Activated CD4-positive, alpha-beta memory T cell treated with anti-CD3 and anti-CD28 coated beads for 36 hours (primary cell): ENCODE results near the gene TRPV5. TPM values are rescaled to one million over a fixed set of nuclear protein-coding genes. Genes with fewer than 3 reads are reported as not detected.

Experiments used
- CTCF ChIA-PET: fragments of 350-600 bp; sonication (Branson Sonifier 250); formaldehyde crosslinking; loops from one replicate; lab custom pipeline; 2021; ENCODE audit warnings: antibody characterized with exemption, inconsistent platforms; lab: Charles Lee
- POLR2A ChIA-PET: fragments of 350-600 bp; sonication (Branson Sonifier 250); formaldehyde crosslinking; loops from one replicate; lab custom pipeline; 2021; ENCODE audit warnings: antibody characterized with exemption; lab: Charles Lee
- DNase-seq: peaks from one replicate; pipeline ENCODE4 v3.0.0-alpha.2; 2020
- H3K27ac Mint-ChIP-seq: one replicate; pipeline ENCODE4 v1.8.0; 2021; ENCODE audit warnings: mixed read lengths
- H3K27me3 Mint-ChIP-seq: one replicate; pipeline ENCODE4 v1.8.0; 2021; ENCODE audit warnings: mixed read lengths
- H3K36me3 Mint-ChIP-seq: one replicate; pipeline ENCODE4 v1.8.0; 2021; ENCODE audit warnings: mixed read lengths
- H3K4me1 Mint-ChIP-seq: one replicate; pipeline ENCODE4 v1.8.0; 2021; ENCODE audit warnings: low read depth, mixed read lengths
- H3K4me3 Mint-ChIP-seq: one replicate; pipeline ENCODE4 v1.8.0; 2021; ENCODE audit warnings: mild to moderate bottlenecking, mixed read lengths
- H3K9me3 Mint-ChIP-seq: one replicate; pipeline ENCODE4 v1.8.0; 2021; ENCODE audit warnings: mixed read lengths
- intact Hi-C: fragments of 100-400 bp; cut with micrococcal nuclease; formaldehyde crosslinking; loops from one replicate; pipeline ENCODE4 v1.15.1; 2023
- total RNA-seq, 2 experiments: library from RNA; stranded (reverse); gene quantifications; one replicate each; pipeline ENCODE4 v1.2.3, GENCODE V29; 2021

TRPV5 gene
- total RNA-seq, 2 experiments from 2014 or later = not detected

DNA sequence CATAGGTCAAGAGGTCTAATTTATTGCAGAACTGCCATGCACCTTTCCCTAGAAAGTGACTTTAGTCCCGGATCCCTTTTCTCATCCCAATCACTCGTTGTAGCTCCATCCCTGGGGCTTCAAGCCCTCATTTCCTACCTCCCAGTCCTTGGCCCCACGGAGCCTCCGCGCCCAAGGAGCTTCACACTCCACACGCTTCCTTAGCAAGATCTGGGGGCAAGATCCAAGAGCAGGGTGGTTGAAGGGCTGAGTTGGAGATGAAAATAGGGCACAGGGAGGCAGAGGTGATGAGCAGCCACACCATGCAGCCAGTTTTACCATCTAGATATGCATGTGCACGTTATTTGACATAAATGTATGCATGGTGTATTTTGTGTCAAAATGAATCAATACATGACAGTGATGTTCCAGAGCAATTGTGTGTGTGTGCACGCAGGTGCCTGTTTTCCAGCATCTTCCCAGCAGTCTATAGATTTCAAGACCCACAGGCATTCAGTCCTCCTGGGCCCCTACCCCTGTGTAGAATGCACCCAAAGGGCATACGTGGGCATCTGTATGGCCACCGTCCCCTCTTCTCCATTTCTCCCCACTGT is 42.0 kb downstream of the TRPV5 start:
- Mint-ChIP-seq H3K4me3 (no peak overlapping the region), H3K36me3 (no peaks in the 10 kb centered on the region), H3K9me3 (no peaks in the 10 kb centered on the region), H3K27me3 (peaks cover 2% of the 10 kb centered on the region), H3K27ac (no peak overlapping the region), H3K4me1 (no peaks in the 10 kb centered on the region)
- ChIA-PET CTCF (no interaction called here), POLR2A (no interaction called here)
- DNase-seq = no peak
- intact Hi-C loops = no loop called here

DNA sequence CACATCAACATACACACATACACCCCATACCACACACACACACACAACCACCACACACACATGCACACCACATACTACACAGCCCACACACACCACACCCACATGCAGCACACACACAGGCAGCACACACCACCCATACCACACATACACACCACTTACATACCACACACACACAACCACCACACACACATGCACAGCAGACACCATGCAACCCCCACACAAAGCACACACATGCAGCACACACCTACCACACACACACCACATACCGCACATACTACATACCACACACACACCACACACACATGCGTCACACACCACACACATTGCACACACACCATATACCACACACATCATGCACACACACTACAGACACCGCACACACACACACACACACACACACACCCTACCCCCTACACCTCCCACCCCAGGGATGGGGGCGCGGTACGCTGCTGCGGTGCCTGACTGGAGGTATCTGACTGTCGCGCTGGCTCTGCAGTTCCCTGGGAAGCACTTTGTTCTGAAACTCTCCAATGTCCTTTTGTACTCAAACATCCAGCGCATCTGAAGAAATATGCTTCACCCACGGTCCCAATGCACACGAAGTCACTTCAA is 42.6 kb downstream of the TRPV5 start:
- intact Hi-C loops = no loop called here
- DNase-seq = no peak
- no peak overlapping the region for H3K4me3 Mint-ChIP-seq
- H3K27me3 Mint-ChIP-seq = peaks cover 2% of the 10 kb centered on the region
- H3K27ac Mint-ChIP-seq = no peak overlapping the region
- no peaks in the 10 kb centered on the region for H3K4me1 Mint-ChIP-seq
- H3K9me3 Mint-ChIP-seq = no peaks in the 10 kb centered on the region
- POLR2A ChIA-PET = no interaction called here
- no peaks in the 10 kb centered on the region for H3K36me3 Mint-ChIP-seq
- CTCF ChIA-PET = no interaction called here

DNA sequence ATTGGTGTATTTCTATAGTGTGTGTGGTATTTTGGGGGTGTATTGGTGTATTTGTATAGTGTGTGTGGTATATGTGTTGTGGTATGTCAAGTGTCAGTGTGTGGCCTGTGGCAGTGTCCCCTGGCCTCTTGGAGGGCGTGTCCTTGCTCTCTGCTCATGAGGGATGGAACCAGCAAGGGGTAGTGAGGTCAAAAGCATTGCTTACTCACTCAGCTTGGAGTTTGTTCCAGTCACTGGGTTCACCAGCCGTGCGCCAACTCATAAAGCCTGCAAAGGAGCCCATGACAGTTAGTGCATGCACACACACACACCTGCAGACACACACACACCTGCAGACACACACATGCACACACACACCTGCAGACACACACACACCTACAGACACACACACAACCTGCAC is 43.7 kb downstream of the TRPV5 start:
- H3K27me3 Mint-ChIP-seq = peaks cover 2% of the 10 kb centered on the region
- no peaks in the 10 kb centered on the region for H3K4me1 Mint-ChIP-seq
- CTCF ChIA-PET = no interaction called here

DNA sequence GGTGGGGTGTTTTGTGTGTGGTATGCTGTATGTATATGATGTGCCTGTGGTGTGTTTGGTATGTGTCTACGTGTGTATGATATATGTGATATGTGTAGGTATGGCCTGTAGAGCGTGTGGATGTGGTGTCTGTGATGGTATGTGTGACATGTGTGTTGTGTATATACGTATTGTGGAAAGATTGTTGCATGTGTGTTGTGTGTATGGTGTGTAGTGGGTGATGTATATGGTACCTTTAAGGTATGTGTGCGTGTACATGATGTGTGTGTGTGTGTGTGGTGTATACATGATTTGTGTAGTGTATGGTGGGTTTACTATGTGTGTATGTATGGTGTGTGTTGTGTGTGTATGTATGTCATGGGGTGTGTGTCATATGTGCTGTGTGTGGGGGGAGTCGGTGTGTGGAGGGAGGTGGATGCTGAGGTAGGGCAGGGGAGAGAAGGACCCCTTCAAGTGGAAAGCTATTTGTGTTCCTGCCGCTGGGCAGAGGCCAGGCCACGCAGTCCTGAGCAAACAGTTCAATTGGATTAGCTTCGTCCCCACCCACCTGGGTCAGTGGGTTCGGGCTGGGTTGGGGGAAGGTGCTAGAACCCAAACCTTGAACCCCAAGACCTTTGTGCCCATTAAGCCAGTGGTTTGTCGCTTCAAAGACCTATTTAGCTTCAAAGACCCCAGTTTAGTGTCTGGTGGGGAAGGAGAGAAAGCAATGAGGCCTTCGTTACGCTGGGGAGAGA is 46.1 kb downstream of the TRPV5 start:
- H3K9me3 Mint-ChIP-seq = no peaks in the 10 kb centered on the region
- H3K27me3 Mint-ChIP-seq = peaks cover 4% of the 10 kb centered on the region
- POLR2A ChIA-PET = no interaction called here
- H3K4me3 Mint-ChIP-seq = no peak overlapping the region
- no peaks in the 10 kb centered on the region for H3K36me3 Mint-ChIP-seq
- no peaks in the 10 kb centered on the region for H3K4me1 Mint-ChIP-seq
- CTCF ChIA-PET = interaction anchor here (0.8 to 0.9 kb wide), 2 partner anchors 14 to 284 kb away, joined by 3 read pairs; no protein-coding TSS in a partner anchor
- intact Hi-C loops = no loop called here
- DNase-seq = no peak
- H3K27ac Mint-ChIP-seq = no peak overlapping the region

More for the DNA sequence above, 43.7 kb downstream of the TRPV5 start:
- Mint-ChIP-seq H3K4me3 (no peak overlapping the region), H3K36me3 (no peaks in the 10 kb centered on the region), H3K27ac (no peak overlapping the region), H3K9me3 (no peaks in the 10 kb centered on the region)
- POLR2A ChIA-PET = no interaction called here
- DNase-seq = no peak
- intact Hi-C loops = no loop called here

DNA sequence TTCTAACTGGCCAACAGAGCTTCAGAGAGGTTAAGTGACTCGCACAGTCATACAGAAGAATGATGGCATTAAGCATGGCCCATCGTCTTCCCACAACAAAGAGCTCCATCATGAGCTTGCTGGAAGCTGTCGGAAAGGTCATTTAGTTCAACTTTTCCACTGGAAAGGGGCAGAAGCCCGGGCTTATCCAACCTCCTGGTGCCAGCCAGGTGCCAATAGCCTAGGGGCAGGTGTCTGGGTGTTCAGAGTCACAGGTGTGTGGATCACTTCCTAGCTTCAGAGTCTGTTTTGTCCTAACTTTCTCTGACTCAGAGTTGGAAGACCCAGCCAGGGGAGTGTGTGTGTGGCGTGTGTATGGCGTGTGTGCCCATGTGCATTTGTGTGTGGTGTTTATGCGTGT is 46.7 kb downstream of the TRPV5 start:
- Mint-ChIP-seq H3K27ac (no peak overlapping the region), H3K27me3 (peaks cover 4% of the 10 kb centered on the region), H3K4me3 (no peak overlapping the region), H3K36me3 (no peaks in the 10 kb centered on the region), H3K9me3 (no peaks in the 10 kb centered on the region), H3K4me1 (no peaks in the 10 kb centered on the region)
- CTCF ChIA-PET = no interaction called here
- POLR2A ChIA-PET = no interaction called here
- DNase-seq = no peak
- intact Hi-C loops = no loop called here

DNA sequence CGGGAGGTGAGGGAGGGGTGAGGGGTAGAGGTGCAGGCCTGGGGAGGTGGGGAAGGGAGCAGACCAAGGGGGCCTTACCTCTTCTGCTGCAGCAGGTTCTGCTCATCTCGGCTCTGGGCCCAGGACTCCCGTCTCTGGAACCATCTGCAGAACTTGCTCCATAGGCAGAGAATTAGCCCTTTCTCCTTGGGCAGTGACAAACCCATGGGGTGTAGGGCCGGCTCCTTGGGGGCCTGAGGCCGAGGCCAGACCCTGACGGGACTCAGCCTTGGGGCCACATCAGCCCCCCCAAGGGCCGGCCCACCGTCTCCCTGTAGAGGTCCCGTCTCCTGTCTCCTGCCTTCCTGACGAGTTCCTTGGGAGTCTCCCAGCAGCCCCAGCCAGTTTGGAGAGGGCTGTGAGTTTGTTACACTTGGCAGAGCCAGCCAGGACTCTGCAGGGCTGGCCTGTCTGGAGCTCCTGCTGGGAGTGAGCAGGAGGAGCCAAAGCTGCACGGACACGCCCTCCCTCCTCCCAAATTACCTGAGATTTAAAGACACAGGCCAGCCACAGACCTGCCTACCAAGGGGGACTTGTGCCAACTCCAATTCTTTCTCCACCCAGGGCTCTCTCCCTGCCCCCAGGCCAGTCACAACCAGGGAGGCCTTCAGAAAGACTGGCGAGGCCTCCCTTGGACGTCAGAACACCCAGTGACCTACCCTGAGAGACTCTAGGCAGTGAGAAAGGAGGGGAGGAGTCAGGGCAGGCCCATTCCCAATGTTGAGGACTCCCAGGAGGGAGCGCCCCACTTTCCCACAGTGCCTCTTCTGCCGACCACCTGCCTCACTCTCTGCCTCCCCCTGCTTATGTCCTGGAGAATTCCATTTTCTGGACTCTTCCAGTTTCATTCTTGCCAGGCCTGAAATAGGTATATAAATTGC is 48.0 kb downstream of the TRPV5 start, which contains the start of gene TRPV6:
Gene TRPV6, minus strand, starts transcription at position 435 of the 920 bp plus-strand sequence.
- Mint-ChIP-seq H3K4me3 (no peak within 1 kb of the TSS), H3K36me3 (no peaks in the 10 kb centered on the region), H3K4me1 (no peaks in the 10 kb centered on the region), H3K27me3 (peaks cover 2% of the 10 kb centered on the region), H3K27ac (no peak within 1 kb of the TSS), H3K9me3 (no peaks in the 10 kb centered on the region)
- CTCF ChIA-PET = no interaction called here
- POLR2A ChIA-PET = no interaction called here
- intact Hi-C loops = no loop called here
- no peak for DNase-seq

DNA sequence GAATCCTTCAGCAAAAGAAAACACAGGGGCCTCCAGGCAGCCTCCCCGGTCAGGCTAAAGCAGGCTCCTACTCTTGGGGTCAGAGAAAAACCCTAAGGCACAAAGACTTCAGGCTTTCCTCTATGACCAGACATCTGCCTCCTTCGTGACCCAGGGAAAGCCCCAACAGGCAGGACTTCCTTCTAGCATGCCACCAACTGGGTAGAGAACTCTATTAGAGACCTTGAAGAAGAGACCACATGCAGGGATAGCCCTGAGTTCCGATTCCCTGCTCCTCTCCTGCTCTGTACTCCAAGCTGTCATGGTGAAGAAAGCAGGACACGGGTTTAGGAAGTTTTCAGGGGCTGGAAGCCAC is 49.3 kb downstream of the TRPV5 start:
- Mint-ChIP-seq H3K4me1 (no peaks in the 10 kb centered on the region), H3K9me3 (no peaks in the 10 kb centered on the region), H3K27me3 (peaks cover 2% of the 10 kb centered on the region), H3K36me3 (no peaks in the 10 kb centered on the region), H3K4me3 (no peak overlapping the region), H3K27ac (no peak overlapping the region)
- DNase-seq = no peak
- intact Hi-C loops = no loop called here
- CTCF ChIA-PET = no interaction called here
- POLR2A ChIA-PET = no interaction called here

DNA sequence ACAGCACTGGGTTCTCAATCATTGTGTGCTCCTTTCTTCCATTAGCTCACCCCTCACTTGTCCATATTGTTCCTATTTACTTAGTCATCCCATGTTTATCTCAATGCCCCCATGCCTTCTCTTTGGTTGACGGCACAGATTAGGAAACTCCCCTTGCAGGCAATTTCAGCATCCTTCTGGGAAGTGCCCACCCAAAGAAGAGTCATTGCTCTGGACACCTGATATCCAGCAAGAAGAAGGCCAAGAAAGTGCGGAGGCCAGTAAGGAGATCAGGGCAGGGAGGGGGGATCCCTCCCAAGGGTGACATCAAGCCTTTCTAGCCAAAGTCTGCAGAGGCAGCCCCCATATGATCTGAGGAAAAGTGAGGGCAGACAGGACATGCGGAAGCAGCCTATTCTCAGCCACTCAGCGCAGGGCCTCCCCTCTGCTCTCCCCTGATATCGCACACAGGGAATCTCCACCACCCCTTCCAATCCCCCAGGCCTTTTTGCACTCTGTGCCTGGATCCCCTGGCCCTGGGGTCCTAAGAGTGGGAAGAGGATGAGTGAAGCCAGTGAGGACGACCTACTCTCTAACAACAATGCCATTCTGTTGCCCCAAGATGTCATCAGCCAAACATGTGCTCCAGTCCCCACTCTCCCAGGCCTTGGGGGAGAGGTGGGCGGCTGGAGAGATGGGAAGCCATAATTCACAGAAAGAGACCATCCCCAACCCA is 49.8 kb downstream of the TRPV5 start:
- Mint-ChIP-seq H3K4me3 (no peak overlapping the region), H3K9me3 (no peaks in the 10 kb centered on the region), H3K27me3 (peaks cover 2% of the 10 kb centered on the region), H3K36me3 (no peaks in the 10 kb centered on the region), H3K4me1 (no peaks in the 10 kb centered on the region), H3K27ac (no peak overlapping the region)
- ChIA-PET POLR2A (no interaction called here), CTCF (interaction anchor here (1.0 to 1.1 kb wide), 3 partner anchors 17 to 125 kb away, joined by 3 to 4 read pairs (median 3); no protein-coding TSS in a partner anchor)
- intact Hi-C loops = no loop called here
- DNase-seq = no peak

DNA sequence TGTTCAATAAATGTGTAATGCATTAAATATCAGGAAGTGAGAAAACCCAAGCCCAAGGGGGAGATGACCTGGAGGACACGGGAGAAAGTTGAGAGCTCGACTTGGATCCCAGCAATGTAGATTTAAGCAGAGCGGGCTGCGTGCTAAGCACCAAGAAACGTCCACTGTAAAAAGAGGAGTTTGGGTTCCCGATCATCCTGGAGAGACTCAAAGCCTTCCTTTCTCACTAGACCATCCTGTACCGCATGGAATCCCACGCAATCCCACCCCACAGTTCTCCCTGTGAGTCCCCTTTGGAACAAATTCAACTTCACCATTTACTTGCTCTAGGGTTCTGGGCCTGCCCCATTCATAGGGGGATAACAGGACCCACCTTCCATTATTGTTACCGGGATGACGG is 50.4 kb downstream of the TRPV5 start:
- Mint-ChIP-seq H3K4me1 (no peaks in the 10 kb centered on the region), H3K27me3 (peaks cover 2% of the 10 kb centered on the region)
- CTCF ChIA-PET = interaction anchor here (1.0 to 3.4 kb wide), 4 partner anchors 11 to 126 kb away, joined by 3 to 26 read pairs (median 4); no protein-coding TSS in a partner anchor

DNA sequence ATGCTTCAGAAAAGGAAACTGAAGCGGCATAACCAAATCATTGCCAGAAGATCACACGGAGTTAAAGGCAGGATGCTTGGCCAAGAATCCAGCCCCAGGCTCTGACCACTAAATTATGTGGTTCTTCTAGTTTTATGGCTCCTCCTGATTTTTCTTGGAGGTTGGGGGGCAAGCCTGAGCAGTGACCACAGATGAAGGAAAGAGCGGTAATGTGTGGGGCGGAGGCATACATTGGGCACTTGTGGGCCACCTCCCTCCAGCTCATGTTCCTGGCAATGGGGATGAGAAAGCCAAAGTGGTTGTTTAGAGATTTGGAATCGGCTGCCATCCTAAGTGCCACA is 51.2 kb downstream of the TRPV5 start:
- ChIA-PET CTCF (interaction anchor here (0.7 to 3.4 kb wide), 7 partner anchors 10 to 333 kb away, joined by 3 to 26 read pairs (median 4); no protein-coding TSS in a partner anchor), POLR2A (no interaction called here)
- no peaks in the 10 kb centered on the region for H3K4me1 Mint-ChIP-seq
- no peak overlapping the region for H3K4me3 Mint-ChIP-seq
- no peak overlapping the region for H3K27ac Mint-ChIP-seq
- intact Hi-C loops = no loop called here
- H3K9me3 Mint-ChIP-seq = no peaks in the 10 kb centered on the region
- H3K27me3 Mint-ChIP-seq = peaks cover 2% of the 10 kb centered on the region
- no peak for DNase-seq
- H3K36me3 Mint-ChIP-seq = no peaks in the 10 kb centered on the region

More for the DNA sequence above, 50.4 kb downstream of the TRPV5 start:
- H3K9me3 Mint-ChIP-seq = no peaks in the 10 kb centered on the region
- no peak for DNase-seq
- intact Hi-C loops = no loop called here
- no peak overlapping the region for H3K4me3 Mint-ChIP-seq
- no peak overlapping the region for H3K27ac Mint-ChIP-seq
- H3K36me3 Mint-ChIP-seq = no peaks in the 10 kb centered on the region
- POLR2A ChIA-PET = no interaction called here

DNA sequence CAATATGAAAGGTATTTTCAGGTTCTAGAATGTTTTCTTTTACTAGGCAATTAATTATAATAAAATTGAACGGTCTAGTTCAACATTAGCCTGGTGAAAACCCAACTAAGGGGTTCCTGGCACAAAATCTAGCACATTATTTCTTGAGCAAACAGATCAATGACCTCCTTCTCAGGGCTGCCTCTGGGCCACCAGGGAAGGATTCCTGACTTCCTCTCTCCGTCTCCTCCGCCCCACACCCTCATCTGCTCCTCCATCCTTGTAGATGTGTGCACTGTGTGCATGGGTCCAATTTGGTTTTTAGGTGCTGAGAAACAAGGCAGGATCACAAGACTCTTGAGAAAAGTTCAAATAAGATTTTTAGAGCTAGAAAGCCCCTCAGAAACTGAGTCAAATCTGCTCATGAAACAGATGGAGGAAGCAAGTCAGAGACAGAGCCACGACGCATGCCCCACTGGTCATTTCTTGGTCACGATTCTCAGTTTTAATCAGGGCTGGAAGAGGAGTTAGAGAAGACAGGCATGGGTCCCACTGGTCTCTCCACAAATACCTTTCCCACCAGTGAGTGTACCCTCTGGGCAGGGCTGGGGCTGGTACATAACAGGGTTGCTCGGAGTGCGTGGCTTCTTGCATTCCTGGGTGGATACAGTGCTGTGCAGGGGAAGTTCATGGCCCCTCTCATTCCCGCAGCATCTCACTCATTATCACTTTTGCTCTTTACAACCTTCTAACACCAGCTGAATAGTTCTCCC is 51.8 kb downstream of the TRPV5 start:
- H3K9me3 Mint-ChIP-seq = no peaks in the 10 kb centered on the region
- POLR2A ChIA-PET = no interaction called here
- H3K27ac Mint-ChIP-seq = no peak overlapping the region
- no peaks in the 10 kb centered on the region for H3K4me1 Mint-ChIP-seq
- CTCF ChIA-PET = interaction anchor here (0.6 to 3.6 kb wide), 27 partner anchors 9 to 1359 kb away, joined by 3 to 35 read pairs (median 3); no protein-coding TSS in a partner anchor
- intact Hi-C loops = loop anchor here (1.0 kb wide), 3 partner anchors 27 to 334 kb away; no protein-coding TSS in a partner anchor
- peaks cover 2% of the 10 kb centered on the region for H3K27me3 Mint-ChIP-seq
- no peak for DNase-seq
- no peak overlapping the region for H3K4me3 Mint-ChIP-seq
- H3K36me3 Mint-ChIP-seq = no peaks in the 10 kb centered on the region
